22Rv1 (cell line): ENCODE results near the gene RPL18A.

ENCODE experiments used
- ZFX ChIP-seq: fragments of 450-650 bp; IDR thresholded peaks from 2 replicates; pipeline ENCODE4 v1.6.1; 2017; ENCODE audit warnings: antibody characterized with exemption, borderline replicate concordance
- TF ChIP-seq, protein P1 (sequence below): fragments of 450-650 bp; IDR thresholded peaks from 2 replicates; pipeline ENCODE4 v1.5.1; 2017; ENCODE audit warnings: mild to moderate bottlenecking

DNA sequence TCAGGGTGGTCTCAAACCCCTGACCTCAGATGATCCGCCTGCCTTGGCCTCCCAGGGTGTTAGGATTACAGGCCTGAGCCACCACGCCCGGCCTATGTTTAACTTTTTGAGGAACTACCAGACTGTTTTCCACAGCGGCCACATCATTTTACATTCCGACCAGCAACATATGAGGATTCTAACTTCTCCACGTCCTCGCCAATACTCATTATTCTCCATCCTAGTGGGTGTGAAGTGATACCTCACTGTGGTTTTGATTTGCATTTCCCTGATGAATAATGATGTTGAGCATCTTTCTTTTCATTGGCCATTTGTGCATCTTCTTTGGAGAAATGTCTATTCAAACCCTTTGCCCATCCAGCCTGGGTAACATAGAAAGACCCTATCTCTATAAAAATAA lies 26.8 kb downstream of the RPL18A start:
- TF ChIP-seq, protein P1, sequence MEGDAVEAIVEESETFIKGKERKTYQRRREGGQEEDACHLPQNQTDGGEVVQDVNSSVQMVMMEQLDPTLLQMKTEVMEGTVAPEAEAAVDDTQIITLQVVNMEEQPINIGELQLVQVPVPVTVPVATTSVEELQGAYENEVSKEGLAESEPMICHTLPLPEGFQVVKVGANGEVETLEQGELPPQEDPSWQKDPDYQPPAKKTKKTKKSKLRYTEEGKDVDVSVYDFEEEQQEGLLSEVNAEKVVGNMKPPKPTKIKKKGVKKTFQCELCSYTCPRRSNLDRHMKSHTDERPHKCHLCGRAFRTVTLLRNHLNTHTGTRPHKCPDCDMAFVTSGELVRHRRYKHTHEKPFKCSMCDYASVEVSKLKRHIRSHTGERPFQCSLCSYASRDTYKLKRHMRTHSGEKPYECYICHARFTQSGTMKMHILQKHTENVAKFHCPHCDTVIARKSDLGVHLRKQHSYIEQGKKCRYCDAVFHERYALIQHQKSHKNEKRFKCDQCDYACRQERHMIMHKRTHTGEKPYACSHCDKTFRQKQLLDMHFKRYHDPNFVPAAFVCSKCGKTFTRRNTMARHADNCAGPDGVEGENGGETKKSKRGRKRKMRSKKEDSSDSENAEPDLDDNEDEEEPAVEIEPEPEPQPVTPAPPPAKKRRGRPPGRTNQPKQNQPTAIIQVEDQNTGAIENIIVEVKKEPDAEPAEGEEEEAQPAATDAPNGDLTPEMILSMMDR = no peak
- TF ChIP-seq ZFX = no peak
